Esophagus muscularis mucosa (tissue), 4 donors: ENCODE measurements around the gene MADCAM1.
A peak's percentile ranks its signal among the peaks of the same experiment; 100 is the strongest.

Source experiments
- EP300 ChIP-seq: sonication (generic); formaldehyde crosslinking; IDR thresholded peaks from one replicate; pipeline ENCODE4 v1.6.1; 2017; ENCODE audit warnings: antibody characterized with exemption
- POLR2A ChIP-seq: fragments of 450-650 bp; IDR thresholded peaks from one replicate; pipeline ENCODE4 v1.6.1; 2017; ENCODE audit warnings: antibody characterized with exemption, moderate library complexity, mild to moderate bottlenecking, low read depth
- POLR2AphosphoS5 ChIP-seq, 2 donors: sonication (generic); formaldehyde crosslinking; IDR thresholded peaks; one replicate each; pipeline ENCODE4 v1.6.1; 2017; ENCODE audit warnings: antibody characterized with exemption in 2 of 2
- TF ChIP-seq, protein P1 (sequence below), 3 experiments: fragments of 200-600 bp in 2 of 3; fragments of 450-650 bp in 1 of 3; sonication (generic) in 2 of 3; IDR thresholded peaks; one replicate each; pipeline ENCODE4 v1.5.1; 2017 to 2019; ENCODE audit warnings: antibody characterized with exemption in 3 of 3, mild to moderate bottlenecking in 2 of 3, moderate library complexity in 1 of 3

DNA sequence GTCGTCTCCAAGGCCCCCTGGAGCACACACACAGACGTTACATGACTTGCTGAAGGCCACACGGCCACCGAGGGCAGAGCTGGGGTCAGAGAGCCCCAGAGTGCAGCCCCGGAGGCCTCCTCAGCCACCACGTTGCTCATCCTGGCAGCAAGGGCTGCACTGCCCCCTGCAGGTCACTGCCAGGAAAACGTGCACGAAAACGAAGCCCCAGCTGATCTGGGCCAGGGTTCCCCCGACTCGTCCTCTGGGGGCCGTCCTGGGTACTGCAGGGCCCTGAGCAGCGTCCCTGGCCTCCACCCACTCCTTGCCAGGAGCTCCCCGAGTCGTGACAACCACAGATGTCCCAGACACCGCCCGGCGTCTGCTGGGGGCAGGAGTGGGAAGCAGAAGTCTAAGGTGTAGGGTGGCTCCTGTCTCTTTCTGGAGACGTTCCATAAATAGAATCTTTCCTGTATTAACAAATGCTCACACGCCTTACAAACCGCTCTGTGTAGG, 14.4 kb downstream of the MADCAM1 start:
- TF ChIP-seq, protein P1, sequence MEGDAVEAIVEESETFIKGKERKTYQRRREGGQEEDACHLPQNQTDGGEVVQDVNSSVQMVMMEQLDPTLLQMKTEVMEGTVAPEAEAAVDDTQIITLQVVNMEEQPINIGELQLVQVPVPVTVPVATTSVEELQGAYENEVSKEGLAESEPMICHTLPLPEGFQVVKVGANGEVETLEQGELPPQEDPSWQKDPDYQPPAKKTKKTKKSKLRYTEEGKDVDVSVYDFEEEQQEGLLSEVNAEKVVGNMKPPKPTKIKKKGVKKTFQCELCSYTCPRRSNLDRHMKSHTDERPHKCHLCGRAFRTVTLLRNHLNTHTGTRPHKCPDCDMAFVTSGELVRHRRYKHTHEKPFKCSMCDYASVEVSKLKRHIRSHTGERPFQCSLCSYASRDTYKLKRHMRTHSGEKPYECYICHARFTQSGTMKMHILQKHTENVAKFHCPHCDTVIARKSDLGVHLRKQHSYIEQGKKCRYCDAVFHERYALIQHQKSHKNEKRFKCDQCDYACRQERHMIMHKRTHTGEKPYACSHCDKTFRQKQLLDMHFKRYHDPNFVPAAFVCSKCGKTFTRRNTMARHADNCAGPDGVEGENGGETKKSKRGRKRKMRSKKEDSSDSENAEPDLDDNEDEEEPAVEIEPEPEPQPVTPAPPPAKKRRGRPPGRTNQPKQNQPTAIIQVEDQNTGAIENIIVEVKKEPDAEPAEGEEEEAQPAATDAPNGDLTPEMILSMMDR (IDR thresholded peaks at IDR 0.05), result peak; percentile 78 to 95 (median 85)
- TF ChIP-seq POLR2AphosphoS5 (IDR thresholded peaks at IDR 0.05), result peak; percentile 34 to 56
- no peak for TF ChIP-seq EP300
- TF ChIP-seq POLR2A, result no peak
